Brain pericyte (primary cell): ENCODE data around the gene MAGED2.
A peak's percentile ranks its signal among the peaks of the same experiment; 100 is the strongest.
"Not testable (repeated sequence)": the region's sequence is repeated elsewhere in the genome, so short reads cannot be mapped to it uniquely, and the experiment has no call there.

ENCODE experiments used
- DNase-seq: peaks from one replicate; pipeline ENCODE4 v3.0.0-alpha.2; 2012; ENCODE audit warnings: low read depth, low spot score

Gene MAGED2, protein sequence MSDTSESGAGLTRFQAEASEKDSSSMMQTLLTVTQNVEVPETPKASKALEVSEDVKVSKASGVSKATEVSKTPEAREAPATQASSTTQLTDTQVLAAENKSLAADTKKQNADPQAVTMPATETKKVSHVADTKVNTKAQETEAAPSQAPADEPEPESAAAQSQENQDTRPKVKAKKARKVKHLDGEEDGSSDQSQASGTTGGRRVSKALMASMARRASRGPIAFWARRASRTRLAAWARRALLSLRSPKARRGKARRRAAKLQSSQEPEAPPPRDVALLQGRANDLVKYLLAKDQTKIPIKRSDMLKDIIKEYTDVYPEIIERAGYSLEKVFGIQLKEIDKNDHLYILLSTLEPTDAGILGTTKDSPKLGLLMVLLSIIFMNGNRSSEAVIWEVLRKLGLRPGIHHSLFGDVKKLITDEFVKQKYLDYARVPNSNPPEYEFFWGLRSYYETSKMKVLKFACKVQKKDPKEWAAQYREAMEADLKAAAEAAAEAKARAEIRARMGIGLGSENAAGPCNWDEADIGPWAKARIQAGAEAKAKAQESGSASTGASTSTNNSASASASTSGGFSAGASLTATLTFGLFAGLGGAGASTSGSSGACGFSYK

DNA sequence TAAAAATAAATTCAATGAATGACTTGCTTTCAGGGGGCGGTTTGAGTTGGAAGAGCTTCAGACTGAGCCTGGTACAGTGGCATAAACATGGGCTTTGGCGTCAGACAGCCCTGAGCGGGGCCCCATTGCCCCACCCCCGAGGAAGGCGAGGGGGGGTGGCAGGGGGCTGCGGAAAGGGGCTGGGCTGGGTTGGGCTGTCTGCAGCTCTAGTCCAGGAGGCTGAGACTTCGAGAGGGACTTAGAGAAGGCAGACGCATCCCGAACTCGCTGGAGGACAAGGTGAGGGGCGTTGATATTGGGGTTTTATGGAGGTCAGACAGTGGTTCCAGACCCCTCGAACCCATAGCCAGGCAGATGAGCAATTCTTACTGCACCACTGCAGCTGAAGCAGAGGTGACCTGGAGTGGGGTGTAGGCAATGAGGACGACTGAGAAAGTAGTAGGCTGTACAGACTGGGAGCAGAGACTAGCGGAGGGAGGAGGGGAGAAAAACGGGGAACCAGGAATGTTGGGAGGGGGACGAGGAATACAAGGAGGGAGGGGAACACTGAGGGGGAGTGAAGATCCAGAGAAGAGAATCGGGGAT is at the start of gene MAGED2:
TSS of gene MAGED2 (plus strand) at position 222 of the 585 bp plus-strand sequence. CDS start 1,587 bp downstream, outside the sequence.
- no peak for DNase-seq

DNA sequence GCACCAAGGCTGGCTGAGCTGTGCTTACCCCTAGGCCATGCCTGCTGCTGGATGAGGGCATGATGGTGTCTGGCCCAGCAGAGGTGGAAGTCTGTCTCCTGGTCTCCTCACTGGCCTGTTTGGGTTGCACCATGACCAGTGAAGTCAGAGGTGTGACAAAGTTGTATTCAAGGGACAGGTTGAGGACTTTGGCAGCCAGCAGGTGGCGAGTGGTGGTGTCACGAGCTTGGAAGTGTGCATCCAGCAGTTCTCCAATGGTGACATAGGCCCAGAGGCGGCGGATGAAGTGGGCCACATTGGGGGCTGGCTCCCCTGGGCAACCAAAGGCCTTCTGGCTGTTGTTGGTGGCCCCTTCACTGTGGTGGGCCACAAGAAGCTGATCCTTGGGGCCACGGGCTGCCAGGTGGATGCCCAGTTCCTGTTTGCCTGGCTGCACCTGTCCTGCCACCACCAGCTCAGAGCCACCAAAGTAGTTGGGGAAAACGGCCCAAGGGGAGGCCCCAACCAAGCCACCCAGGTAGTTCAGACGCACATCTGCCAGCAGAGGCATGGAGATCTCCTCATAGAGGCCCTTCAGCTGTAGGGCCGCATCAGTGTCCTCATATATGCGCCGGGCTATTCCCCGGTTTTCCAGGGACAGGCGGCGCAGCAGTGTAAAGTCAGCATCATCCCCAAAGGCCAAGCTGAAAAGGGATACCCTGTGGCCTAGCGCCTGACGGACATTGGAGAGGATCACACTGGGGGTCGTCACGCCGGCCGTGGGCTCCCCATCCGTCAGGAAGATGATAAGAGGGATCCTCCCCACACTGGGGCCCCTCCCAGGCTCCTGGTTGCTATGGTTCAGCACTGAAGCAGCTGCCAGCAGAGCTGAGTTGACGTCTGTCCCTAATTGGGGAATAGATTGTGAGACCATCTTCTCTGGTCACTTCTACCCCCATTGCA is 49.2 kb upstream of the MAGED2 start:
- no peak for DNase-seq

DNA sequence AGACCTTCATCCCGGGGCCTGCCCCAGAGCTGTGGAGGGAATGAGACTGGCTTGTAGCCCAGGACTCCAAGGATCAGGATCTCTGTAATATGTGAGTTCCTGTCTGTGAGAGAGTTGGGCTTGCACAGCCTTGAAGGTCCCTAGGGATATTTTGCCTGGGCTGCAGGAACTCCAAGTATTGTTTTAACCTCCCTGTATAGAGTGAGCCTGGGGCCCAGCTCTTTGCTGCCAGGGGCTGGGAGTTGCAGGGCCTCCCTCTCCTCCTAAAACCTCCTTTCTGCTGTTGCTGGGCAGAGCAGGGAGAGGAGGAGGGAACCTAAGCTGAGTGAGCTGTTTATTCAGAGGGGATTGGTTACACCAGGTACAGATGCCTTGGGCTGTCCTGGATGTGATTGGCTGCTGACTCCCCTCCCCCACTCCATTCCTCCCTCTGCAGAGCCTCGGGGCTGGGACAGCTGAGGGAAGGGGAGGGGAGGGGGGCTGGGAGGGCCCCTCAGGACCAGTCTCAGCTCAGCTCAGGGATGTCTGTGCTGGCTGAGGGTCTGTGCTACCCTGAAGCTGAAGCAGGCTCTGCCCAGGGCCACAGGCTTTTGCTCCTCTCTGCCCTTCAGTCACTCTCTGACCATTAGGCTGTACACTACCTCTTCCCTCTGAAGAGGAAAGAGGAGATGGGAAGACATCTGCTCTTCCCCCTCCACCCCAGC is 33.0 kb upstream of the MAGED2 start:
- DNase-seq, result peak; percentile 61

DNA sequence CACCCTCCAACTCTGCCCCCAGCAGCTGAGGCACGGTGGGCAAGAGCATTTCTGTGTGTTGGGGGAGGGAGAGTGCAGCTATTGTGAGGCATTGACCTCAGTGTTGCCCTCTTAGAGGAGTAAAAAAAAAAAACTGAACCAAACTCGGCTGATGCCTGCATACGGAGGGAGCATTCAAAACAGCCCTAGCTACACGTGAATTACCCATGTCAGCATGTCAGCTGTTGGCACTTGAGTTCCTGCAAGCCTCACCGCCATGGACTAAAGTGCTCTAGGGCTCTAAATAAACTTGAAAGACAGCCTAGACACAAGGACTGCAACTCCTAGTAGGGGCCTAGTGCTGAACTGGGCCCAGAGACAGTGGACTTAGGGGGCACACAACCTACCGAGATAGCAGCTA is 31.5 kb upstream of the MAGED2 start:
- no peak for DNase-seq

DNA sequence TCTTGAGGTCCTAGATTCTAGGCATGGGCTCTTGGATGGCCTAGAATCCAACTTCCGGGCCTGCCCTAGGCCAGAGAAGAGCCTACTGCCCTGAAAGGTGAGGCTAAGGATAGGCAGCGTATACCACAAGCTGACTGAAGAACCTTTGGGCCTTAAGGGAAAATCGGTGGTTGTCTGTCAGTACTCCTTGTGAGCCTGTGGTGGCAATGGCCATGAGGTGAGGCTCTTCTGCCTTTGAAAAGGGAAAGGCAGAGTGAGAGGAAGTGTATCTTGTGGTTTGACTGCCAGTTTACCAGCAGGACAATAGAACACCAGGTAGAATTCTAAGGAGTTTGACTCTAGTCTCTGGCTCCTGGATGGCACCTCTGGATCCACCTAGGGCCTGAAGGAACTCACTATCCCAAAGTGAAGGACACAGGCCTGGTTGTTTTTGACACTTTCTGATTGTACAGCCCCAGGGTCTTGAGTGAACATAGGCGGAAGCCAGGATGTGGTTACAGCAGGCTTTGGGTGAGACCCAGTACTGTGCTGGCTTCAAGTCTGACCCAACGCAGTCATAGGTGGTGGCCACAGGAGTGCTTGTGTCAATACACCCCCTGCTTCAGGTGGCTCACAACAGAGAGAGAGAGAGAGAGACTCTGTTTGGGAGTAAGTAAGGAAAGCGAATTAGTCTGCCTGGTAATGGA is 30.4 kb upstream of the MAGED2 start:
- no peak for DNase-seq

DNA sequence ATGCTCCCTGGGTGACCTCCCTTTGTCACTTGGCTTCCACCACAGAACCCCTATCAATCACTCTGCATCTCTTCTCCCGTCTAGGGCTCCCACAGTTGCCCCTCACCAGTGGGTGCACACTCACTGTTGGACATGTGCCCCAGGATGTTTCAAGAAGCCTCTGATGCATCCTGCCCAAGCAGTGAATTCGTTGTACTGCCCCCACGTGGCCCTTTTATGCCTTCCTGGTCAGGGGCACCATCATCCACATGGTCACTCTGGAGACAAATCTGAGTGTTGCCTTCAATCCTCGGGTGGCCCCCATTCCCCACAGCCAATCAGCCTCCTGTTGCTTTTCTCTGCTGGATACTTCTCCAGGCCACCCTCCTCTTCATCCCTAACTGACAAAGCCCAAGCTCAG is 21.6 kb upstream of the MAGED2 start:
- DNase-seq, result no peak

DNA sequence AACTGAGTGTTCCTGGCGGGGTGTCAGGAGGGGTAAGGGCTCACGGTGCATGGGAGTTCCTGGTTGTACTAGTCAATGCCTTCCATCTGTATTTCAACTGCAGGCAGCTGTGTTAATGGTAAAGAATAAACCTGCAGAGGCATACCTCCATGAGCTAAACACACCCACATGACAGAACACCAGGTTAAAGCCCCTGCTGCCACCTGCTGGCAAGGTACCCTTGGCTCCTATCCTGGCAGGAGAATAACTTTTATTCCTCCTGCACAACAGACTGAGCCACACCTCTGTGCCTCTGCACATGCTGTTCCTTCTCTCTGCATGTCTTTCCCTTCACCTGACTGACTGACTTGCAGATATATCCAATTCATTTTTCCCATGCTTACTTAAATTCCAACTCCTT is 20.6 kb upstream of the MAGED2 start:
- no peak for DNase-seq

DNA sequence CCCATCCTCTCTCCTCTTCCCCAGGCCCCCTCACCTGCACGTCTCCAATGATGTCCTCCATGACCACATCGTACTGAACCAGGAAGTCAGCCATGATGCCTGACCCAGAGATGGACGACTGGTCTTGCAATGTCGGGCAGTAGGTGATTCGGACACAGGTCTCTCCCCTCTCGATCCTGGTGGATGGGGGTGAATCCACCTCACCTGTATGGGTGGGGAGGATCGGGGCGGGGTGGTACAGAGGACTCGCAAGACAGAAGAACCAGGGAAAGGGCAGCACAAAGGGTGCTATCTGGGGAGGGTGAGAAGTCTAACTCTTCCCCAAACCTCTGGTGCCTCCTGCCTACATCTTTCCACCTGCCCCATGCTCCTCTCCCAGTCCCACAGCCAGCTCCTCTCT is 19.1 kb upstream of the MAGED2 start:
- DNase-seq, result no peak

DNA sequence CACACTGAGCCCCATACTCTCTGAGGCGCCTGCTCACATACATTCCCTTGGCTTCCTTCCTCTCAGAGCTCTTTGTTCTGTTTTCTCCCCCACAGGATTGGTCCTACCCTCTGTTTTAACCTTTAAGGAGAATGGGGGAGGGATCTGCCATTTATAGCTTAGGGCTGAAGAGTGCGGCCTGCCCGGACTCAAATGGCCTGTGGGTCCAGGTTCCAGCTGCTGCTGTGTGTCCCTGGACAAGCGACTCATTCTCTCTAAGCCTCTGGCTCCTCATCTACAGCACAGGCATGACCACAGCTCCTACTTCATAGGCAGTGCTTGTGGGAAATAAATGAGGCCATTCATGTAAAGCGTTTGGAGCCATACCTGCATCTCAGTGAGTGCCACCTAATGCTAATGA is 18.1 kb upstream of the MAGED2 start:
- DNase-seq, result not testable (repeated sequence)

DNA sequence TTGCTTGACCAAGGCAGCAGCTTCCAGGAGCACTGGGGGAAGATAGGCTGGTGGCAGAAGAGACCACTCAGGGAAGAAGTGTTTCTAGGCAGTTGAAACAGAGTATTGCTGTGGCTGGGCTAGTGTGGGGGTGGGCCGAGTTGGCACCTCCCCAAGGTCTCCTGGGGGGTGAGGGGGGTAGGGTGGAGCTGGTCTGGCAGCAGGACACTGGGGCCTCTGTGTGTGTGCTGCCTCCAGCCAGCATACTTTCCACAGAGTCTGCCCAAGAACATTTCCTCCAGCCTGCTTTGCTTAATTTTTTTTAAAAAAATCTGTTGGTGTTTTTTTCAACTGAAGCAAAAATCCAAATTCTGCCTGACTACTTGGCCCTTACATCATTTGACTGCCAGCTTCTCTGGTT is 13.5 kb upstream of the MAGED2 start:
- DNase-seq, result no peak

DNA sequence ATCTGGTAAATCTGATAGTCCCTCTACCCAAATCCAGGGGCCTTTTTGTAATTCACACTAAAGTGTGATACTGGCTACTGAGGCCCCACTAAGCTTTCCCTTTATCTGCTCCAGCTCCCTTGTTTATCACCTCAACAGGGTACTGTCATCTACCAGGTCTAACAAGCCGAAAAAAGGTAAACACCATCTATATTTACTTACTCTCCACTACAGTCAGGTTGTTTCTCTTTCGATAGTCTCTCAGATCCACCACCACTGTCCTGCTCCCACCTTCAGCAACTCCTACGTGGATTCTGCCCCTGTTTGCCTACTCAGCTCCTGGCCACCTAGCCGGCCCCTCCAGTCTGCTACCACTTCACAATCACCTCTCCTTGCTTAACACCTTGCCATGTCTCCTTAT is 12.8 kb upstream of the MAGED2 start:
- no peak for DNase-seq

DNA sequence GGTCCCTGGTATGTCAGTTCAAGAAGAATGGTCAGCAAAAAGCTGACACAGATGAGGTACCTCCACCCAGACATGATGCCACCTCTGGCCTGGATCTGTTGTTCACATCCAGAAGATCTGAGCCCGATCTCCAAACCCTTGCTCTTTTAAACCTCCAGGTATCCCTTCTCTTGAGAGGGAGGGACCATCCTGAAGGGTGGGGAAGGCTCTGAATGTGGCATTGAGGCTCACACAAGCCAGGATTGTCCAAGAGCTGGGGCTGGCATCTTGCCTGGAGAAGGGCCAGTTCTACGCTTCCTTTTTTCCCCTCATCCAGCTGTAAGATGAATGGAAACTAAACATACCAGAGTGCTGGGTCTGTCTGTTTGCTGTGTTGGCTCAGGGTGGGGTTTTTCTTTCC is 9.4 kb upstream of the MAGED2 start, which contains the start of gene ITIH6:
TSS of gene ITIH6 (minus strand) at position 119 of the 400 bp plus-strand sequence. CDS start at position 74, 45 bp downstream.
- DNase-seq, result no peak

DNA sequence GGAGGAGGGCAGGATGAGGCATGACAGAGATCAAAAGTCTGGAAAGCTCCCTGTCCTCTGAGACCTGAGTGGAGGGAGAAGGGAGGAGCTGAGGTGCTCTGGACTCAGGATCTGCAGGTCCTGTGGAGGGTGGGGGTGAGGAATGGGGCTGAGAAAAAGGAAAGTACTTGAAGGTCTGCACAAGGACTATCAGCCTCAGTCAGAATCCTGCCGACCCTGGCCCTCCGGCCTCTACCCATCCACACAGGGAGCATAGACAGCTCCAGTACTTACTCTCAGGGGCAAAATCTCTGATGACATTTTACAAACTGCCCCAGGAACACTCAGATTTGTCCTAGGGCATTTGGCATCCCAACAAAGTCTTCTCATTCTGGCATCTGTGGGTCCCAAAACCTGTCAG is 8.5 kb upstream of the MAGED2 start:
- DNase-seq, result no peak

DNA sequence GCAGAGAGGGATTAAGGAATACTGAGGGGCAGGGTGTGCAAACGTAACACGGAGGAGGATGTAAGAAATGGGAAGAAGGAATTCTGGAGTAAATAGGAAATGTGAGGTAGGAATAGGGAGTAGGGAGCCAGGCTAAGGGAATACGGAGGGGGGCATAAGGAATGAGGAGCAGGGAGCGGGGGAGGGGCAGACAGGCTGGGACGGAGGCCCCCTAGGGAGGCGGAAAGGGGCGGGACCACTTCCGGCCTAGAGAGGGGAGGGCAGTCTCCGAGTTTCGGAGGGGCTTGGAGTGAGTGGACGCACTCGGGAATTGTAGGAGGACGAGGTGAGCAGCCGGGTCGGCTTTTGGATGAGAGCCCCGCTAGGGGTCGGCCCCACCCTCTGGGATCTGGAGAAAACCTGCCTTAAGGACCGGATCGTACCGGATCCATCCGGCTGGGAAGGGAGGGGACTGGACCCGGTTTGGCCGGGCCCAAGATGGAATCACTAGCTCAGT is 612 bp downstream of the MAGED2 start:
- peak; percentile 17 for DNase-seq

DNA sequence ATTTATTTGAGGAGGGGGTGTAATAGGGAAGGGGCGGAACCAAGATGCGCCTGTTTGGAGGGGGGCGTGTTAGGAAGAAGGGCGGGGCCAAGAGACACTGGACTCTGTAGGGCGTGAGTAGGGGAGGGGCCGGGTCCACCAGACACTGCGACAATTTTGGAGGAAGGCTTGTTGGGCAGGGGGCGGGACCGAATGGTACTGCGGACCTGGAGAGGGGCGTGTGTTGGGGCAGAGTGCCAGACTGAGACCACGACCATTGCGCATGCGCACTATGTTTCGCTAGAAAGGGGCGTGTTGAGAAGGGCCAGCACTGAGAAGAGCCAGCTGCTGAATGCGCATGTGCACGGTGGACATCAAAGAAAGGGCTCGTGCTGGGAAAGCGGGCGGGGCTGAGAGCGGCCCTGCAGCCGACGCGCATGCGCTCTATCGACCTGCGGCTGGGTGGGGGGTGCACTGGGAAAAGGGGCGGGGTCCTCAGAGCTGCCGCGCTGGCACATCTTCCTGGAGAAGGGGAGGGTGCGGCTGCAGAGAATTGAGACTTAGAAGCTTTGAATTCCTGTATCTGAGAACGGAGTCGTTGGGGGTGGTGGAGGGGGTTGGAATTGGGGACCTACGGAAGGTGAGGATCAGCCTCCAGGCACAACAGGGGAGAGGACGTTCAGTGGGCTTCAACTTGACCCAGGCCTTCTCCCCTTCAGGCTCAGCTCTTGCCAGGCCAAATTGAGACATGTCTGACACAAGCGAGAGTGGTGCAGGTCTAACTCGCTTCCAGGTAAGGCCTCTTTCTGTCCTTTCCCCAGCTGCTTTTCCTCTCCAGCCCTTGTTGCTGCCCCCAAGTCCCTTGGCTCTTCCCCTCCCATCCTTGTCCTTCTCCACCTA is 1.3 kb downstream of the MAGED2 start:
- DNase-seq, result peak; percentile 95

DNA sequence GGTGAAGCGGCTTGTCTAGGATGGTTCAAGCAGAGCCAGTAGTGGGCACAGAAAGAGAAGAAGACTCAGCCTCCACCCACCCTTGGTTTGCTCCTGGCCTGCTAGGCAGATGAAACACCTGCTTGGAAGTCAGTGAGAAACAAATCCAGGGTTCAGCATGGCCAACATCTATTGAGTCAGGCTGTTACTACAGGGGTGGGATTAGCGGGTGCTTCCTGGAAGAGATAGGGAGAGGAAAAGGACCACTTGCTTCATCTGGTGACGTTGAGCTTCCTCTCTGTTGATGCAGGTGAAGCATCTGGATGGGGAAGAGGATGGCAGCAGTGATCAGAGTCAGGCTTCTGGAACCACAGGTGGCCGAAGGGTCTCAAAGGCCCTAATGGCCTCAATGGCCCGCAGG is 3.0 kb downstream of the MAGED2 start:
- no peak for DNase-seq

DNA sequence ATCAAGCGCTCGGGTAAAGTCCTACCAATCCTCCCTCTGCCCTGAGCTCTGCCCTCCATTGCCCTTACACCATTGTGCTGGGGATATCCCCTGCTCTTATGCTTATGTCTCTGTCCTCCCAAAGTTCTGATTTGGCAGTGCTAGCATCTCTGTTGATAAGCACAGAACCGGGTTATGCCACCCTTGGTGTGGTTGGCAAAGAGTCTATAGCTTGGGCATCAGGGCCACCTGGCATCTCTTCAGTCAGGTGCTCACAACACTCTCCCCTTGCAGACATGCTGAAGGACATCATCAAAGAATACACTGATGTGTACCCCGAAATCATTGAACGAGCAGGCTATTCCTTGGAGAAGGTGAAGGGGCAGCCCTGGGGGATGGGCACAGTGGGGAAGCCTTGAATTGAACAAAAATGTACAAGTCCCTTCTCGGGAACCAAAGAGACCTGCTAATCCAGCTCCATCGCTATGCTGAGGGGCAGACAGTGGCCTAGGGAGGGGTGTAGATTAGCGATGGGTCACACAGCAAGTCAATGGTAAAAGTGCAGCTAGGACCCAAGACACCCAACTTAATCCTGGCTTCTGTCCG is 3.8 kb downstream of the MAGED2 start:
- no peak for DNase-seq

DNA sequence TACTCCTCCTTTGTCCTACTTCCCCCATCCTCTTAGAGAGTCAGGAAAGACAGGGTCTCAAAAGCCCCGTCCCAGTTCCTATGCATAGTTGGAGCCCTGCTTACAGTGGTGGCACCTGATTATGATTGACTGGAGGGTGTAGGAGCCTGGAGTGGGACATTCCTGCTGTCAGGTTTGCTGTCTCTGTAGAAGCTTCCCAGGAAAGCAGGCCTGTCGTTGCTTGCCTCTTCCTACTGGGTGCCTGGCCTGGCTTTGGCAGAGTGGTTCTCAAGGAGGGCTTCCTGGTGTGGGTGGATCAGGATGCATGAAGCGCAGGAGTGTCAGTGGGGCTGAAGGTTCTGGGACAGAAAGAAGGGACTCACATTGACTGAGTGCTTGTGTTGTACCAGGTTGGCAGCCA is 4.8 kb downstream of the MAGED2 start:
- no peak for DNase-seq
